ENCODE data around the gene ASIC4. TPM values are rescaled to one million over a fixed set of nuclear protein-coding genes. Genes with fewer than 3 reads are reported as not detected.

The ASIC4 gene
- total RNA-seq, 1 experiment from 2014 or later, result not detected

GRCh38 chr2:219552382-219553167 lies 38.3 kb downstream of the ASIC4 start:
- no peaks in the 10 kb centered on the region for H3K9me2 ChIP-seq (replicated peaks; ENCODE audit: insufficient read depth, low read length)
- no peak for DNase-seq
- H3K27me3 ChIP-seq (ENCODE audit: low read length), result no peaks in the 10 kb centered on the region
- no peaks in the 10 kb centered on the region for H3K36me3 ChIP-seq (ENCODE audit: insufficient read depth, low read length)
- no peak overlapping the region for H3K4me3 ChIP-seq (ENCODE audit: low read length)
- no peak overlapping the region for H3K4me2 ChIP-seq (ENCODE audit: low read depth, low read length, poor library complexity, severe bottlenecking)
- no peaks in the 10 kb centered on the region for H3K79me2 ChIP-seq (ENCODE audit: low read length)
- no peak overlapping the region for H3K9ac ChIP-seq (ENCODE audit: low read length)
- no peak overlapping the region for H2AFZ ChIP-seq (ENCODE audit: low read length)
- no peaks in the 10 kb centered on the region for H4K20me1 ChIP-seq (ENCODE audit: insufficient read depth, low read depth, low read length)
- H3K9me3 ChIP-seq (ENCODE audit: low read length), result no peaks in the 10 kb centered on the region
- H3K27ac ChIP-seq (ENCODE audit: low read length), result no peak overlapping the region
- H3K4me1 ChIP-seq (ENCODE audit: low read length), result no peaks in the 10 kb centered on the region

GRCh38 chr2:219553168-219553417 lies 38.8 kb downstream of the ASIC4 start:
- Histone ChIP-seq H3K9me3 (ENCODE audit: low read length) (no peaks in the 10 kb centered on the region), H3K9me2 (replicated peaks; ENCODE audit: insufficient read depth, low read length) (no peaks in the 10 kb centered on the region), H3K4me1 (ENCODE audit: low read length) (no peaks in the 10 kb centered on the region), H3K4me2 (ENCODE audit: low read depth, low read length, poor library complexity, severe bottlenecking) (no peak overlapping the region), H3K36me3 (ENCODE audit: insufficient read depth, low read length) (no peaks in the 10 kb centered on the region), H3K27me3 (ENCODE audit: low read length) (no peaks in the 10 kb centered on the region), H3K79me2 (ENCODE audit: low read length) (no peaks in the 10 kb centered on the region), H2AFZ (ENCODE audit: low read length) (no peak overlapping the region), H3K9ac (ENCODE audit: low read length) (no peak overlapping the region), H3K27ac (ENCODE audit: low read length) (no peak overlapping the region), H4K20me1 (ENCODE audit: insufficient read depth, low read depth, low read length) (no peaks in the 10 kb centered on the region), H3K4me3 (ENCODE audit: low read length) (no peak overlapping the region)
- DNase-seq, result no peak

DNA sequence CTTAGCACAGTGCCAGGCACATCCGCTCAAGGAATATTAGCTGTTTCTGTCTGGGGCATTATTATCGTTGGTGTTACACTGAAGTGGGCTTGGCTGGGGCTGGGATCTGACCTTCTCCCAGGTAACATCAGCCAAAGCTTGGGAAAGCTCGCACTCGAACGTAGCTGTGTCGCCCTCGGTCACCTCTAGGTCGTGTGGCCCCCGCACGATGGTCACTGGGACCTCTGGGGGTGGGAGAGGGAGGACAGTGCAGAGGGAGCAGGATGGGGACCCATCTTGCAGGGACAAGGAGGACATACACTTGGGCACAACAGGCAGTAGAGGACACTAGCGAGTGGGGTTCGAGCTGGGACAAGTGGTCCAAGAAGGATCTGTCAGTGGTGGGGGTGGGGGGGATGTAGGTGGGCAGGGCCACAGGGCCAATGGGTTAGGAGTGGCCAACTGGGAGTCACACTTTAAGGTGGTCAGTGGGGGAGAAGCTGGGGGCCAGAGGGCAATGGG lies 39.2 kb downstream of the ASIC4 start:
- no peak overlapping the region for H3K4me3 ChIP-seq (ENCODE audit: low read length)
- H3K27ac ChIP-seq (ENCODE audit: low read length), result no peak overlapping the region
- no peak overlapping the region for H3K9ac ChIP-seq (ENCODE audit: low read length)
- H3K9me3 ChIP-seq (ENCODE audit: low read length), result no peaks in the 10 kb centered on the region
- no peaks in the 10 kb centered on the region for H3K27me3 ChIP-seq (ENCODE audit: low read length)
- no peaks in the 10 kb centered on the region for H3K4me1 ChIP-seq (ENCODE audit: low read length)
- no peaks in the 10 kb centered on the region for H3K36me3 ChIP-seq (ENCODE audit: insufficient read depth, low read length)
- no peaks in the 10 kb centered on the region for H4K20me1 ChIP-seq (ENCODE audit: insufficient read depth, low read depth, low read length)
- no peak overlapping the region for H2AFZ ChIP-seq (ENCODE audit: low read length)
- no peak overlapping the region for H3K4me2 ChIP-seq (ENCODE audit: low read depth, low read length, poor library complexity, severe bottlenecking)
- DNase-seq, result no peak
- no peaks in the 10 kb centered on the region for H3K9me2 ChIP-seq (replicated peaks; ENCODE audit: insufficient read depth, low read length)
- no peaks in the 10 kb centered on the region for H3K79me2 ChIP-seq (ENCODE audit: low read length)

DNA sequence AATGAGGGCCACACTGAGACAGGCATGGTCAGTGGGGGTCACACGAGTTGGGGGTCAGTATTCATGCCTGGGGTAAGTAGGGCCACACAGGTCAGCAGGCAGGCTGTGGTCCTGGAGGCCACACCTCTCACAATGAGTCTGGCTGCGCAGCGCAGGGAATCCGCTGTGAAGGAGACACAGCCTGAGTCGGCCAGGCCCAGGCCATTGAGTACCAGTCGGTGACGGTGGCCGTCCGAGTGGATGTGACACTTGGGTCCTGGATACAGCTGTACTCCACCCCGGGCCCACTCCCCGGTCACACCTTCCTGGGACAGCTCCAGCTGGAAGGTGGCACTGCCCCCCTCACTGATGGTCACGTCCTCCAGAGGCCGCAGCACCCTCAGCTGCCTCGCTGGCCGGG lies 40.1 kb downstream of the ASIC4 start:
- H3K36me3 ChIP-seq (ENCODE audit: insufficient read depth, low read length), result no peaks in the 10 kb centered on the region
- no peaks in the 10 kb centered on the region for H3K27me3 ChIP-seq (ENCODE audit: low read length)
- no peaks in the 10 kb centered on the region for H4K20me1 ChIP-seq (ENCODE audit: insufficient read depth, low read depth, low read length)
- H3K27ac ChIP-seq (ENCODE audit: low read length), result no peak overlapping the region
- H3K9me2 ChIP-seq (replicated peaks; ENCODE audit: insufficient read depth, low read length), result no peaks in the 10 kb centered on the region
- H3K4me2 ChIP-seq (ENCODE audit: low read depth, low read length, poor library complexity, severe bottlenecking), result no peak overlapping the region
- DNase-seq, result no peak
- no peak overlapping the region for H3K9ac ChIP-seq (ENCODE audit: low read length)
- no peaks in the 10 kb centered on the region for H3K9me3 ChIP-seq (ENCODE audit: low read length)
- H2AFZ ChIP-seq (ENCODE audit: low read length), result no peak overlapping the region
- no peaks in the 10 kb centered on the region for H3K79me2 ChIP-seq (ENCODE audit: low read length)
- H3K4me3 ChIP-seq (ENCODE audit: low read length), result no peak overlapping the region
- H3K4me1 ChIP-seq (ENCODE audit: low read length), result no peaks in the 10 kb centered on the region

DNA sequence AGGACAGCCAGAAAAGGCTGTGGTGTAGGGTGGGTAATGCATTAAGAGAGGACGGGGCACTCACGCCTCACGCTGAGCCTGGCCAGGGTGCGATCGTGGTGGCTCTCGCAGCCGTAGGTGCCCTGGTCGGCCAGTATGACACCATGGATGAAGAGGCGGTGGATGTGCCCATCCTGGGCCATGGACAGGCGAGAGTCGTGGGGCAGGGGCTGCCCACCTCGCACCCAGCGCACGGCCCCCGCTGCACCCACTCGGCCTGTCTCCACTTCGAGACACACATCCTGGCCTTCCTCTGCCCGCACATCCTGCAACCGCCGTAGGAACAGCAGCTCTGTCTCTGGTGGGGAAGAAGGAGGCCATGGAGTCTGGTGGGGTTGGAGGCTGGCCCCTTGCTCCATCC lies 41.7 kb downstream of the ASIC4 start:
- Histone ChIP-seq H3K79me2 (ENCODE audit: low read length) (no peaks in the 10 kb centered on the region), H3K36me3 (ENCODE audit: insufficient read depth, low read length) (no peaks in the 10 kb centered on the region), H3K27ac (ENCODE audit: low read length) (no peak overlapping the region), H3K9ac (ENCODE audit: low read length) (no peak overlapping the region), H4K20me1 (ENCODE audit: insufficient read depth, low read depth, low read length) (no peaks in the 10 kb centered on the region), H3K9me2 (replicated peaks; ENCODE audit: insufficient read depth, low read length) (no peaks in the 10 kb centered on the region), H3K4me2 (ENCODE audit: low read depth, low read length, poor library complexity, severe bottlenecking) (no peak overlapping the region), H3K27me3 (ENCODE audit: low read length) (no peaks in the 10 kb centered on the region), H3K4me1 (ENCODE audit: low read length) (no peaks in the 10 kb centered on the region), H3K4me3 (ENCODE audit: low read length) (no peak overlapping the region), H2AFZ (ENCODE audit: low read length) (no peak overlapping the region), H3K9me3 (ENCODE audit: low read length) (no peaks in the 10 kb centered on the region)
- DNase-seq, result no peak

DNA sequence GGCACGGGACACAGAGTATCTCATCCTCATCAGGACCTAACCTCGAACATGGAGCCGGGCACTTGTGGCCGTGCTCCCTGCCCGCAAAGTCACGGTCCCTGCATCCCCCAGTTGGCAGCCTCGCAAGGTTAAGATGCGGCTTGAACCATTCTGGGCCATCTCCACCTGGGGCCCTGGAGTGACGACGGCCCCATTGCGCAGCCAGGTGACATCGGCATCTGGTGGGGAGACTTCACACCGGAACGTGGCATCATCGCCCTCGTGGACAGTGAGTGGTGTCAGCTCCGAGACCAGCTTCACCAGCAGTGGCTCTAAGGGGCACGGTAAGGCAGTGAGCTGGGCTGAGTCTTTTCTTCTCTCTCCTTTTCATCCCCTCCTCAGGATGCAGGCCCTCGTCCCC lies 42.1 kb downstream of the ASIC4 start:
- Histone ChIP-seq H3K9ac (ENCODE audit: low read length) (no peak overlapping the region), H3K27ac (ENCODE audit: low read length) (no peak overlapping the region), H4K20me1 (ENCODE audit: insufficient read depth, low read depth, low read length) (no peaks in the 10 kb centered on the region), H2AFZ (ENCODE audit: low read length) (no peak overlapping the region), H3K36me3 (ENCODE audit: insufficient read depth, low read length) (no peaks in the 10 kb centered on the region), H3K9me2 (replicated peaks; ENCODE audit: insufficient read depth, low read length) (no peaks in the 10 kb centered on the region), H3K79me2 (ENCODE audit: low read length) (no peaks in the 10 kb centered on the region), H3K4me2 (ENCODE audit: low read depth, low read length, poor library complexity, severe bottlenecking) (no peak overlapping the region), H3K9me3 (ENCODE audit: low read length) (no peaks in the 10 kb centered on the region), H3K4me1 (ENCODE audit: low read length) (no peaks in the 10 kb centered on the region), H3K4me3 (ENCODE audit: low read length) (no peak overlapping the region), H3K27me3 (ENCODE audit: low read length) (no peaks in the 10 kb centered on the region)
- no peak for DNase-seq

GRCh38 chr2:219557320-219557719 lies 43.0 kb downstream of the ASIC4 start:
- Histone ChIP-seq H3K9me2 (replicated peaks; ENCODE audit: insufficient read depth, low read length) (no peaks in the 10 kb centered on the region), H3K9me3 (ENCODE audit: low read length) (no peaks in the 10 kb centered on the region), H3K4me2 (ENCODE audit: low read depth, low read length, poor library complexity, severe bottlenecking) (no peak overlapping the region), H3K9ac (ENCODE audit: low read length) (no peak overlapping the region), H3K4me3 (ENCODE audit: low read length) (no peak overlapping the region), H3K36me3 (ENCODE audit: insufficient read depth, low read length) (no peaks in the 10 kb centered on the region), H3K27ac (ENCODE audit: low read length) (no peak overlapping the region), H3K27me3 (ENCODE audit: low read length) (no peaks in the 10 kb centered on the region), H4K20me1 (ENCODE audit: insufficient read depth, low read depth, low read length) (no peaks in the 10 kb centered on the region), H3K79me2 (ENCODE audit: low read length) (no peaks in the 10 kb centered on the region), H2AFZ (ENCODE audit: low read length) (no peak overlapping the region), H3K4me1 (ENCODE audit: low read length) (no peaks in the 10 kb centered on the region)
- DNase-seq, result no peak

GRCh38 chr2:219557791-219558785 lies 43.8 kb downstream of the ASIC4 start:
- Histone ChIP-seq H3K9me3 (ENCODE audit: low read length) (no peaks in the 10 kb centered on the region), H3K27me3 (ENCODE audit: low read length) (no peaks in the 10 kb centered on the region), H3K9ac (ENCODE audit: low read length) (no peak overlapping the region), H2AFZ (ENCODE audit: low read length) (no peak overlapping the region), H3K36me3 (ENCODE audit: insufficient read depth, low read length) (no peaks in the 10 kb centered on the region), H3K4me2 (ENCODE audit: low read depth, low read length, poor library complexity, severe bottlenecking) (no peak overlapping the region), H3K4me1 (ENCODE audit: low read length) (no peaks in the 10 kb centered on the region), H3K9me2 (replicated peaks; ENCODE audit: insufficient read depth, low read length) (no peaks in the 10 kb centered on the region), H4K20me1 (ENCODE audit: insufficient read depth, low read depth, low read length) (no peaks in the 10 kb centered on the region), H3K79me2 (ENCODE audit: low read length) (no peaks in the 10 kb centered on the region), H3K4me3 (ENCODE audit: low read length) (no peak overlapping the region), H3K27ac (ENCODE audit: low read length) (no peak overlapping the region)
- no peak for DNase-seq
